Naive thymus-derived CD4-positive, alpha-beta T cell (primary cell): Measurements from ENCODE around the gene GPR146. TPM values are rescaled to one million over a fixed set of nuclear protein-coding genes. Genes with fewer than 3 reads are reported as not detected.

Source experiments
- ATAC-seq: fragments of 150-1000 bp; cut with Tn5 transposase; 2 replicates; pipeline ENCODE4 v1.10.0; 2021; ENCODE audit warnings: mild to moderate bottlenecking, moderate library complexity
- CTCF ChIA-PET: fragments of 350-600 bp; sonication (Branson Sonifier 250); formaldehyde crosslinking; loops from one replicate; lab custom pipeline; 2021; ENCODE audit warnings: antibody characterized with exemption; lab: Charles Lee
- POLR2A ChIA-PET: fragments of 350-600 bp; sonication (Branson Sonifier 250); formaldehyde crosslinking; loops from one replicate; lab custom pipeline; 2021; ENCODE audit warnings: antibody characterized with exemption, inconsistent platforms; lab: Charles Lee
- DNase-seq, 9 donors: peaks; one replicate each; pipeline versions ENCODE4 v3.0.0 to v3.0.0-alpha.2; 2020 to 2022; ENCODE audit warnings: mixed read lengths in 1 of 9
- H3K27ac ChIP-seq: one replicate; pipeline ENCODE4 v1.7.0; 2013; ENCODE audit warnings: mild to moderate bottlenecking, low read depth, low read length, moderate library complexity
- H3K27me3 ChIP-seq, 2 donors: one replicate each; pipeline ENCODE4 v1.7.0; 2013; ENCODE audit warnings: low read length in 2 of 2, mild to moderate bottlenecking in 2 of 2, moderate library complexity in 2 of 2; ENCODE audit not compliant: control insufficient read depth in 2 of 2, insufficient read depth in 2 of 2
- H3K36me3 ChIP-seq, 3 experiments: 1 replicate in 2 of 3; 2 replicates in 1 of 3; pipeline ENCODE4 v1.7.0; 2013; ENCODE audit warnings: low read length in 3 of 3, mild to moderate bottlenecking in 3 of 3, moderate library complexity in 1 of 3; ENCODE audit not compliant: insufficient read depth in 3 of 3, control insufficient read depth in 2 of 3
- H3K4me1 ChIP-seq, 2 donors: one replicate each; pipeline ENCODE4 v1.7.0; 2013; ENCODE audit warnings: low read length in 2 of 2, mild to moderate bottlenecking in 2 of 2, moderate library complexity in 1 of 2; ENCODE audit not compliant: control insufficient read depth in 2 of 2, insufficient read depth in 2 of 2
- H3K4me3 ChIP-seq: 2 replicates; pipeline ENCODE4 v1.7.0; 2013; ENCODE audit warnings: mild to moderate bottlenecking, low read length
- H3K9me3 ChIP-seq, 3 experiments: 1 replicate in 2 of 3; 2 replicates in 1 of 3; pipeline ENCODE4 v1.7.0; 2013; ENCODE audit warnings: low read length in 3 of 3; ENCODE audit not compliant: control insufficient read depth in 2 of 3
- H3K27ac Mint-ChIP-seq, 9 donors: one replicate each; pipeline ENCODE4 v1.8.0; 2020 to 2022; ENCODE audit warnings: mixed read lengths in 9 of 9, mild to moderate bottlenecking in 8 of 9, moderate library complexity in 5 of 9, inconsistent platforms in 2 of 9
- H3K27me3 Mint-ChIP-seq, 5 donors: one replicate each; pipeline ENCODE4 v1.8.0; 2021 to 2022; ENCODE audit warnings: mixed read lengths in 5 of 5, mild to moderate bottlenecking in 1 of 5
- H3K36me3 Mint-ChIP-seq, 5 donors: one replicate each; pipeline ENCODE4 v1.8.0; 2020 to 2022; ENCODE audit warnings: mixed read lengths in 5 of 5, mild to moderate bottlenecking in 3 of 5, inconsistent platforms in 1 of 5
- H3K4me1 Mint-ChIP-seq, 7 donors: one replicate each; pipeline ENCODE4 v1.8.0; 2020 to 2022; ENCODE audit warnings: mixed read lengths in 7 of 7, mild to moderate bottlenecking in 3 of 7, inconsistent platforms in 1 of 7
- H3K4me3 Mint-ChIP-seq, 10 donors: one replicate each; pipeline ENCODE4 v1.8.0; 2020 to 2022; ENCODE audit warnings: mild to moderate bottlenecking in 10 of 10, mixed read lengths in 10 of 10, moderate library complexity in 6 of 10, inconsistent platforms in 2 of 10
- H3K9me3 Mint-ChIP-seq, 11 donors: one replicate each; pipeline ENCODE4 v1.8.0; 2020 to 2022; ENCODE audit warnings: mixed read lengths in 11 of 11, mild to moderate bottlenecking in 4 of 11, inconsistent platforms in 1 of 11, moderate library complexity in 1 of 11
- intact Hi-C, 2 donors: fragments of 100-400 bp; cut with micrococcal nuclease; formaldehyde crosslinking; loops; one replicate each; pipeline ENCODE4 v1.15.1; 2023
- polyA plus RNA-seq, 2 donors: library from polyadenylated mRNA; unstranded; fragments of 300-500 nt; fragmentation: Illumina TruSeq; gene quantifications; one replicate each; pipeline ENCODE4 v1.2.3, GENCODE V29; 2021
- total RNA-seq, 6 experiments: library from RNA in 5 of 6; stranded (reverse) in 5 of 6; gene quantifications; 1 replicate in 5 of 6; 2 replicates in 1 of 6; pipeline ENCODE4 v1.2.3 and lab custom pipeline; 2021 to 2026

Gene GPR146
- total and polyA plus RNA-seq, 7 experiments from 2014 or later: 10.1 to 26.5 (median 15.9) TPM

- Mint-ChIP-seq H3K27ac (peak overlapping the region in 1 of 9 donors; percentile 32), H3K9me3 (peaks cover 0 to 19% (median 8%) of the 10 kb centered on the region in 11 donors), H3K27me3 (no peaks in the 10 kb centered on the region), H3K4me1 (peaks cover 6 to 38% (median 23%) of the 10 kb centered on the region in 7 donors), H3K36me3 (peaks cover 7 to 32% (median 16%) of the 10 kb centered on the region in 5 donors), H3K4me3 (peak overlapping the region in 1 of 10 donors; percentile 70)
- DNase-seq (no peak), ATAC-seq (no peak)
- H3K4me3 ChIP-seq: no peak overlapping the region
- peaks cover 0 to 39% (median 0%) of the 10 kb centered on the region in 3 experiments for H3K36me3 ChIP-seq
- ChIA-PET POLR2A (interaction anchor here (0.9 kb wide), 1 partner anchor 20 kb away, joined by 3 read pairs; the partner anchor contains the start of gene GPR146), CTCF (no interaction called here)
- intact Hi-C loops: no loop called here
- H3K9me3 ChIP-seq: peaks cover 0 to 28% (median 0%) of the 10 kb centered on the region in 3 experiments
- no peak overlapping the region for H3K27ac ChIP-seq
- no peaks in the 10 kb centered on the region for H3K27me3 ChIP-seq
- H3K4me1 ChIP-seq: peaks cover 8 to 12% of the 10 kb centered on the region in 2 donors
Observed at GRCh38 chr7:1024331-1024841, 20.0 kb upstream of the GPR146 start.

- peaks cover 12 to 15% of the 10 kb centered on the region in 2 donors for H3K4me1 ChIP-seq
- intact Hi-C loops: loop anchor here in 1 of 2 donors (5.0 kb wide), 2 partner anchors 33 to 103 kb away; no protein-coding TSS in a partner anchor
- H3K4me3 Mint-ChIP-seq: peak overlapping the region in 3 of 10 donors; percentile 16 to 70 (median 40)
- no peak overlapping the region for H3K4me3 ChIP-seq
- no peaks in the 10 kb centered on the region for H3K27me3 ChIP-seq
- H3K27me3 Mint-ChIP-seq: no peaks in the 10 kb centered on the region
- peaks cover 7 to 32% (median 16%) of the 10 kb centered on the region in 5 donors for H3K36me3 Mint-ChIP-seq
- no peak overlapping the region for H3K27ac ChIP-seq
- H3K9me3 ChIP-seq: peaks cover 0 to 28% (median 0%) of the 10 kb centered on the region in 3 experiments
- CTCF ChIA-PET: interaction anchor here (1.7 kb wide), 1 partner anchor 32 kb away, joined by 4 read pairs; no protein-coding TSS in a partner anchor
- POLR2A ChIA-PET: interaction anchor here (0.7 to 2.1 kb wide), 5 partner anchors 20 to 102 kb away, joined by 3 to 5 read pairs (median 3); partner anchors contain the start of gene GPR146
- H3K4me1 Mint-ChIP-seq: peaks cover 12 to 41% (median 29%) of the 10 kb centered on the region in 7 donors
- peaks cover 0 to 38% (median 0%) of the 10 kb centered on the region in 3 experiments for H3K36me3 ChIP-seq
- ATAC-seq (no peak), DNase-seq (no peak)
- H3K27ac Mint-ChIP-seq: peak overlapping the region in 1 of 9 donors; percentile 32
- H3K9me3 Mint-ChIP-seq: peaks cover 0 to 19% (median 8%) of the 10 kb centered on the region in 11 donors
Observed at GRCh38 chr7:1024876-1025742, 19.2 kb upstream of the GPR146 start.

- peak overlapping the region in 1 of 9 donors; percentile 31 for H3K27ac Mint-ChIP-seq
- peaks cover 7 to 32% (median 16%) of the 10 kb centered on the region in 5 donors for H3K36me3 Mint-ChIP-seq
- peaks cover 0 to 29% (median 0%) of the 10 kb centered on the region in 3 experiments for H3K36me3 ChIP-seq
- peaks cover 12 to 15% of the 10 kb centered on the region in 2 donors for H3K4me1 ChIP-seq
- ChIA-PET POLR2A (interaction anchor here (0.7 to 5.4 kb wide), 5 partner anchors 18 to 103 kb away, joined by 3 to 32 read pairs (median 4); partner anchors contain the start of gene GPR146), CTCF (interaction anchor here (1.7 kb wide), 1 partner anchor 33 kb away, joined by 4 read pairs; no protein-coding TSS in a partner anchor)
- ATAC-seq (no peak), DNase-seq (no peak)
- H3K27me3 ChIP-seq: no peaks in the 10 kb centered on the region
- H3K4me3 ChIP-seq: no peak overlapping the region
- peaks cover 0 to 19% (median 8%) of the 10 kb centered on the region in 11 donors for H3K9me3 Mint-ChIP-seq
- peaks cover 0 to 22% (median 0%) of the 10 kb centered on the region in 3 experiments for H3K9me3 ChIP-seq
- no peak overlapping the region for H3K27ac ChIP-seq
- peaks cover 17 to 50% (median 33%) of the 10 kb centered on the region in 7 donors for H3K4me1 Mint-ChIP-seq
- no peaks in the 10 kb centered on the region for H3K27me3 Mint-ChIP-seq
- intact Hi-C loops: loop anchor here in 1 of 2 donors (5.0 kb wide), 2 partner anchors 34 to 104 kb away; no protein-coding TSS in a partner anchor
- H3K4me3 Mint-ChIP-seq: peak overlapping the region; percentile 1 to 85 (median 74)
Observed at GRCh38 chr7:1025743-1026581, 18.4 kb upstream of the GPR146 start.

GRCh38 chr7:1026721-1027161 lies 17.6 kb upstream of the GPR146 start:
- H3K4me1 ChIP-seq: peaks cover 12 to 15% of the 10 kb centered on the region in 2 donors
- ATAC-seq (no peak), DNase-seq (no peak)
- ChIA-PET POLR2A (interaction anchor here (2.1 to 5.4 kb wide), 2 partner anchors 17 to 25 kb away, joined by 5 to 32 read pairs; partner anchors contain the start of gene GPR146), CTCF (interaction anchor here (1.7 kb wide), 1 partner anchor 33 kb away, joined by 4 read pairs; no protein-coding TSS in a partner anchor)
- H3K4me1 Mint-ChIP-seq: peaks cover 19 to 52% (median 35%) of the 10 kb centered on the region in 7 donors
- H3K27ac Mint-ChIP-seq: peak overlapping the region in 8 of 9 donors; percentile 63 to 84 (median 76)
- H3K4me3 Mint-ChIP-seq: peak overlapping the region; percentile 58 to 85 (median 76)
- H3K36me3 Mint-ChIP-seq: peaks cover 7 to 24% (median 15%) of the 10 kb centered on the region in 5 donors
- H3K27me3 Mint-ChIP-seq: no peaks in the 10 kb centered on the region
- intact Hi-C loops: loop anchor here in 1 of 2 donors (5.0 kb wide), 2 partner anchors 34 to 104 kb away; no protein-coding TSS in a partner anchor
- peaks cover 0 to 22% (median 0%) of the 10 kb centered on the region in 3 experiments for H3K36me3 ChIP-seq
- no peak overlapping the region for H3K4me3 ChIP-seq
- H3K27me3 ChIP-seq: no peaks in the 10 kb centered on the region
- H3K9me3 Mint-ChIP-seq: peaks cover 0 to 13% (median 4%) of the 10 kb centered on the region in 11 donors
- peaks cover 0 to 14% (median 0%) of the 10 kb centered on the region in 3 experiments for H3K9me3 ChIP-seq
- H3K27ac ChIP-seq: no peak overlapping the region

- Mint-ChIP-seq H3K27me3 (no peaks in the 10 kb centered on the region), H3K27ac (peak overlapping the region in 8 of 9 donors; percentile 65 to 88 (median 77)), H3K9me3 (peaks cover 0 to 8% (median under 1%) of the 10 kb centered on the region in 11 donors), H3K4me1 (peaks cover 19 to 52% (median 38%) of the 10 kb centered on the region in 7 donors), H3K36me3 (peaks cover 3 to 20% (median 12%) of the 10 kb centered on the region in 5 donors), H3K4me3 (peak overlapping the region; percentile 69 to 85 (median 77))
- DNase-seq (no peak), ATAC-seq (no peak)
- Histone ChIP-seq H3K4me1 (peaks cover 12 to 15% of the 10 kb centered on the region in 2 donors), H3K9me3 (peaks cover 0 to 7% (median 0%) of the 10 kb centered on the region in 3 experiments), H3K27ac (peak overlapping the region; percentile 80), H3K4me3 (peak overlapping the region; percentile 64), H3K36me3 (peaks cover 0 to 17% (median 0%) of the 10 kb centered on the region in 3 experiments), H3K27me3 (no peaks in the 10 kb centered on the region)
- ChIA-PET CTCF (no interaction called here), POLR2A (interaction anchor here (0.6 to 5.4 kb wide), 5 partner anchors 17 to 59 kb away, joined by 3 to 32 read pairs (median 5); partner anchors contain the start of gene GPR146)
- intact Hi-C loops: loop anchor here (1.0 to 5.0 kb wide), 6 partner anchors 17 to 105 kb away; partner anchors contain the start of gene GPR146 (in 1 of the 2)
Observed at GRCh38 chr7:1027242-1028043, 16.9 kb upstream of the GPR146 start.
